GM21528 (cell line): ENCODE measurements around the gene LGR5.
A peak's percentile ranks its signal among the peaks of the same experiment; 100 is the strongest.

Experiments used
- ATAC-seq: cut with Tn5 transposase; IDR thresholded peaks from one replicate; pipeline ENCODE4 v1.9.1; 2021; ENCODE audit warnings: mild to moderate bottlenecking, moderate library complexity; ENCODE audit not compliant: unreplicated experiment, low FRiP score

LGR5 gene

GRCh38 chr12:71587012-71587411, 147.4 kb downstream of the LGR5 start:
- no peak for ATAC-seq

GRCh38 chr12:71589478-71589881, 149.9 kb downstream of the LGR5 start:
- ATAC-seq = no peak

- no peak for ATAC-seq
These were observed 152.0 kb downstream of the LGR5 start for GRCh38 chr12:71591601-71592000.

- no peak for ATAC-seq
These were observed 153.2 kb downstream of the LGR5 start for GRCh38 chr12:71592841-71593240.

- ATAC-seq = no peak
These were observed 154.8 kb downstream of the LGR5 start for GRCh38 chr12:71594214-71594948.

- no peak for ATAC-seq
These were observed 159.6 kb downstream of the LGR5 start for GRCh38 chr12:71599210-71599609.

GRCh38 chr12:71601546-71601945, 161.9 kb downstream of the LGR5 start:
- no peak for ATAC-seq

- ATAC-seq = no peak
These were observed 163.4 kb downstream of the LGR5 start for GRCh38 chr12:71602761-71603577.

GRCh38 chr12:71605039-71605438, 165.4 kb downstream of the LGR5 start:
- ATAC-seq = no peak

GRCh38 chr12:71607494-71608330, 168.1 kb downstream of the LGR5 start:
- no peak for ATAC-seq

- no peak for ATAC-seq
These were observed 170.6 kb downstream of the LGR5 start for GRCh38 chr12:71610031-71610795.

GRCh38 chr12:71621938-71622337, 182.3 kb downstream of the LGR5 start:
- ATAC-seq = no peak

GRCh38 chr12:71625476-71625875, 185.9 kb downstream of the LGR5 start:
- no peak for ATAC-seq

- ATAC-seq = peak; percentile 74
These were observed 186.5 kb downstream of the LGR5 start for GRCh38 chr12:71626098-71626497.

- no peak for ATAC-seq
These were observed 187.2 kb downstream of the LGR5 start for GRCh38 chr12:71626768-71627167.

- ATAC-seq = no peak
These were observed 187.9 kb downstream of the LGR5 start for GRCh38 chr12:71627438-71628002.
